WERI-Rb-1 (cell line): Measurements from ENCODE around the gene ANKRD33.

Source experiments
- DNase-seq: peaks from one replicate; pipeline ENCODE4 v3.0.0-alpha.2; 2020
- H3K27ac ChIP-seq: fragments of 250-450 bp; sonication (Bioruptor Pico); 2 replicates; pipeline ENCODE4 v1.5.1; 2020; ENCODE audit warnings: mild to moderate bottlenecking, moderate library complexity
- H3K27me3 ChIP-seq: fragments of 250-450 bp; sonication (Bioruptor Pico); 2 replicates; pipeline ENCODE4 v1.5.1; 2021; ENCODE audit warnings: mild to moderate bottlenecking, low read depth, moderate library complexity; ENCODE audit not compliant: insufficient read depth, severe bottlenecking
- H3K36me3 ChIP-seq: fragments of 250-450 bp; sonication (Bioruptor Pico); 2 replicates; pipeline ENCODE4 v1.5.1; 2020; ENCODE audit warnings: mild to moderate bottlenecking, moderate library complexity
- H3K4me3 ChIP-seq: 2 replicates; pipeline ENCODE4 v1.5.1; 2011; ENCODE audit warnings: low read depth, mild to moderate bottlenecking, control low read depth, low read length
- H3K9me3 ChIP-seq: fragments of 250-450 bp; sonication (Bioruptor Pico); 2 replicates; pipeline ENCODE4 v1.5.1; 2021; ENCODE audit warnings: mild to moderate bottlenecking, moderate library complexity; ENCODE audit not compliant: severe bottlenecking
- CTCF ChIP-seq: IDR thresholded peaks from 2 replicates; pipeline ENCODE4 v1.5.1; 2011; ENCODE audit warnings: low read depth, mild to moderate bottlenecking, control low read depth, inconsistent platforms, low read length

Gene ANKRD33

GRCh38 chr12:51907083-51907855 lies 19.4 kb downstream of the ANKRD33 start, which contains the start of gene ACVRL1:
Gene ACVRL1, plus strand, starts transcription at chr12:51907504. Its CDS starts 4,971 bp downstream, at chr12:51912475.
- no peaks in the 10 kb centered on the region for H3K27me3 ChIP-seq
- H3K36me3 ChIP-seq, result no peaks in the 10 kb centered on the region
- H3K9me3 ChIP-seq, result no peaks in the 10 kb centered on the region
- DNase-seq, result no peak
- H3K4me3 ChIP-seq, result no peak within 1 kb of the TSS
- no peak within 1 kb of the TSS for H3K27ac ChIP-seq
- no peak for TF ChIP-seq CTCF

GRCh38 chr12:51907856-51908425 lies 20.0 kb downstream of the ANKRD33 start:
- no peak overlapping the region for H3K4me3 ChIP-seq
- no peak for TF ChIP-seq CTCF

GRCh38 chr12:51908876-51909592 lies 21.1 kb downstream of the ANKRD33 start:
- no peaks in the 10 kb centered on the region for H3K27me3 ChIP-seq
- no peak for TF ChIP-seq CTCF
- H3K4me3 ChIP-seq, result no peak overlapping the region
- H3K9me3 ChIP-seq, result no peaks in the 10 kb centered on the region
- no peak overlapping the region for H3K27ac ChIP-seq
- DNase-seq, result no peak
- H3K36me3 ChIP-seq, result no peaks in the 10 kb centered on the region

More at GRCh38 chr12:51907856-51908425, 20.0 kb downstream of the ANKRD33 start:
- Histone ChIP-seq H3K27me3 (no peaks in the 10 kb centered on the region), H3K36me3 (no peaks in the 10 kb centered on the region), H3K27ac (no peak overlapping the region), H3K9me3 (no peaks in the 10 kb centered on the region)
- no peak for DNase-seq

DNA sequence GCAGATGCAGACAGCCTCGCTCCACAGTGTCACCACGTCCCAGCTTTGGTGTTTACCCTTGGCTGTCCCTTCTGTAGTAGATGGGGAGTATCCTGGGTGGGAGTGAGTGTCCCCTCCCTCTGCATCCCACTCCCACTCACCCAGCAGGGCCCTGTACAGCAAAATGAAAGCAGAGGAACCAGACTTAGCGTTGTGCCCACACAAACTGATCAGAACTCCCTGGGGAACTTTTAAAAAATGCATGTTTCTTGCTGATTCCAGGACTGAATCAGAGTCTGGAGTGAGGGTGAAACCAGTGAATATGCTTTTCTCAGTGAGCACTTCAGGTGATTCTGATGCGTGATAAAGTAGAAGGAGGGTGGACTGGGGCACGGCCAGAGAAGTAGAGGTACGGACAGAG lies 22.3 kb downstream of the ANKRD33 start:
- H3K27me3 ChIP-seq, result no peaks in the 10 kb centered on the region
- DNase-seq, result no peak
- no peaks in the 10 kb centered on the region for H3K36me3 ChIP-seq
- no peak overlapping the region for H3K27ac ChIP-seq
- TF ChIP-seq CTCF, result no peak
- H3K4me3 ChIP-seq, result no peak overlapping the region
- no peaks in the 10 kb centered on the region for H3K9me3 ChIP-seq

DNA sequence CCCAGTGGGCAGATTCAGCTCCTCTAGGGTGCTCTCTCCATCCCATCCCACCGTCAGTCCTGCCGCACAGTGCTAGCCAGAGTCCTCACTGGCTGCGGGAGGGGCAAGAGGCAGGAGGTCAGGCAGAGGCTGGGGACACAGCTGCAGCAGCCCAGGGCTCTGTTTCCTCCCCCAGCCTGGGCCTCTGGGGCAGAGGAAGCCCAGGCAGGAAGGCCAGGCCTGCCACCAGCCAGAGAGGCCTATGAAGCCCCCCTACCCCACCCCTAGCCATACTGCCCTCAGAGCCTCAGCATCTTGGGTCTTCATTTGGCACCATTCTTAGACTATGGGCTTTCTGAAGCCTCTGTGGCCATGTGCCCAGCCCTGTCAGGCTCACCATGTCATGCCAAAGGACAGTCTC lies 22.8 kb downstream of the ANKRD33 start:
- no peaks in the 10 kb centered on the region for H3K9me3 ChIP-seq
- TF ChIP-seq CTCF, result no peak
- no peaks in the 10 kb centered on the region for H3K27me3 ChIP-seq
- no peak overlapping the region for H3K4me3 ChIP-seq
- DNase-seq, result no peak
- no peak overlapping the region for H3K27ac ChIP-seq
- no peaks in the 10 kb centered on the region for H3K36me3 ChIP-seq
